Fibroblast of peridontal ligament (primary cell): ENCODE measurements around the gene PTP4A2.

Experiments
- DNase-seq: peaks from one replicate; pipeline ENCODE4 v3.0.0-alpha.2; 2010; ENCODE audit errors: extremely low read depth

Gene PTP4A2

DNA sequence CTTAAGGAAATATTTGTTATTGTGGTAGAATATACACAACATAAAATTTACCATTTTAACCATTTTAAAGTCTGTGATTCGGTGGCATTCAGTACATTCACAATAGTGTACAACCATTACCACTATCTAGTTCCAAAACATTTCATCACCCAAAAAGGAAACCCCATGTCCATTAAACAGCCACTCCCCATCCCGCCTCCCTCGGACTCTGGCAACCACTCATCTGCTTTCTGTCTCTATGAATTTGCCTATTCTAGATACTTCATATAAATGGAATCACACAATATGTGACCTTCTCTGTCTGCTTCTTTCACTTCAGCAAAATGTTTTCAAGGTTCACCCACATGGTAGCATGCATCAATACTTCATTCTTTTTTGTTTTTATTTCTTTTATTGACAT, 51.3 kb downstream of the PTP4A2 start:
- no peak for DNase-seq

- no peak for DNase-seq
Observed at GRCh38 chr1:31885851-31886250, 52.3 kb downstream of the PTP4A2 start.

DNA sequence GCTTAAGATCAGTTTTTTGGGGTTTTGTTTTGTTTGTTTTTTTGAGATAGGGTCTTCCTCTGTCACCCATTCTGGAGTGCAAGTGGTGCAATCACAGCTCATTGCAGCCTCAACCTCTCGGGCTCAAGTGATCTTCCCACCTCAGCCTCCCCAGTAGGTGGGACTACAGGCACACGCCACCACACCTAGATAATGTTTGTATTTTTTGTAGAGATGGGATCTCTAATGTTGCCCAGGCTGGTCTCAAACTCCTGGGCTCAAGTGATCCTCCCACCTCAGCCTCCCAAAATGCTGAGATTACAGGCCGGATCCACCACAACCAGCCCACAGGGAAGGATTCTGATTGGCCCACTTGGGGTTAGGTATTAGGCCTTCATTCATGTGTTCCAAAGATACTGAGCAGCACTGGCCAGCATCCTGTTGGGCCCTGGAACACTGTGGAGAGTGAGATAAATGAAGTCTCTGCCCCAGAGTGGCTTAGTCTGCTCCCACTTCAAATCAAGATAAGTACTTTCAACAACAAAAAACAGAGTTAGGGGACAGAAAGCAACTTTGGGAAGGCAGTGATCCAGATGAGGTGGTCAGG, 54.7 kb downstream of the PTP4A2 start:
- no peak for DNase-seq

DNA sequence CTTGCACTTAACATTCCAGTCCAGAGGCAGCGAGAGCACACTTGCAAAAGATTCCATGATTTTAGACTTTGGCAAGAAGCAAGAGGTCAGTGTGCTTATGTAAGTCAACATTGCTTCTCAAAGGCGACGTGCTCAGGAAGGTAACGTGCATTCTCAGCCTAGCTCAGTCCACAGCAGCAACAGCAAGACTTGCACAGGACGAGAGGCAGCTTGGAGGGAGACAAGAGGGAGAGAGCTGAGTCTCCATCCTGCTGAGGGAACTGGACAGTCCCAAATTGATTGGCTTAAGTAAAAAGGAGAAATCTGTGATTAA, 56.5 kb downstream of the PTP4A2 start:
- DNase-seq = no peak

- DNase-seq = no peak
Observed at GRCh38 chr1:31880957-31881687, 57.0 kb downstream of the PTP4A2 start.

DNA sequence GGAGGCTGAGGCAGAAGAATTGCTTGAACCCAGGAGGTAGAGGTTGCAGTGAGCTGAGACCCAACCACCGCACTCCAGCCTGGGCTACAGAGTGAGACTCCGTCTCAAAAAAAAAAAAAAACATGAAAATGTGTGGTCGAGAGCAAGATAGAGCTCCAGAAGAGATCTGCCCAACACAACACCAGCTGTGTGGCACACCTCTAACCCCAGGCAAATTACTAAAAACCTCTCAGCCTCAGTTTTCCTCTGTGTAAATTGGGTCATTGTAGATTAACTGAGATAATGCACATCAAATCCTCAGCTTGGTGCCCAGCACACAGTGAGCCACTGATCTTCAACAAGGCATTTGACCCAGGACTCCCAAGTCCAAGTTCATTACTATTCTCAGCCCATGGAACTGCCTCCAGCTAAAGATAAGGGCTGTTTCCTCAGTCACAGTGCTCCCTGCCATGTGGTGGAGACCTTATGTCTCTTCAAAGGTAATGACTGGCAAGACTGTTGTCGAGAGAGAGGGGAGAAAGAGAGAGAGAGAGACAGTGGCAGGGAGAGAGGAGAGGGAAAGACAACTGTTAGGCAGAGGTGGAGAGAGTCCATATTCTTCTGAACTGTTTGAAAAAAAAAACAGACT, 58.1 kb downstream of the PTP4A2 start:
- DNase-seq = no peak

GRCh38 chr1:31878058-31878457, 60.1 kb downstream of the PTP4A2 start:
- peak; percentile 27 for DNase-seq

DNA sequence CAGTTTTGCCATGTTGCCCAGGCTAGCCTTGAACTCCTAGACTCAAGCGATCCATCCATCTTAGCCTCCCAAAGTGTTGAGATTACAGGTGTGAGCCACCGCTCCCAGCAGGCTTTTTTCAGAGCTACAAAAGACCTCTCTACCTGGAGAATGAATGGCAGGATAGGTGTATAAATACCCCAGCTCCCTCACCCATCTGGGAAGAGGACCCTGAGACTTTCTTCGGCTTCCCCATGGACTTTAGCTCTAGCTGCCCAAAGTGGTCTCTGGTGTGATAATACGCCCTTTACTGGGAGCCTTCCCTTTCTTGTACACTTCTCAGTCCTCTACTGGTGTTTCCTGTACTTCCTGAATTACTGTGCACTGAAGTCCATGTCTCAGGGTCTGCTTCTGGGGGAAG, 60.6 kb downstream of the PTP4A2 start:
- no peak for DNase-seq

GRCh38 chr1:31875636-31876236, 62.4 kb downstream of the PTP4A2 start:
- DNase-seq = no peak

GRCh38 chr1:31874942-31875341, 63.2 kb downstream of the PTP4A2 start:
- no peak for DNase-seq

DNA sequence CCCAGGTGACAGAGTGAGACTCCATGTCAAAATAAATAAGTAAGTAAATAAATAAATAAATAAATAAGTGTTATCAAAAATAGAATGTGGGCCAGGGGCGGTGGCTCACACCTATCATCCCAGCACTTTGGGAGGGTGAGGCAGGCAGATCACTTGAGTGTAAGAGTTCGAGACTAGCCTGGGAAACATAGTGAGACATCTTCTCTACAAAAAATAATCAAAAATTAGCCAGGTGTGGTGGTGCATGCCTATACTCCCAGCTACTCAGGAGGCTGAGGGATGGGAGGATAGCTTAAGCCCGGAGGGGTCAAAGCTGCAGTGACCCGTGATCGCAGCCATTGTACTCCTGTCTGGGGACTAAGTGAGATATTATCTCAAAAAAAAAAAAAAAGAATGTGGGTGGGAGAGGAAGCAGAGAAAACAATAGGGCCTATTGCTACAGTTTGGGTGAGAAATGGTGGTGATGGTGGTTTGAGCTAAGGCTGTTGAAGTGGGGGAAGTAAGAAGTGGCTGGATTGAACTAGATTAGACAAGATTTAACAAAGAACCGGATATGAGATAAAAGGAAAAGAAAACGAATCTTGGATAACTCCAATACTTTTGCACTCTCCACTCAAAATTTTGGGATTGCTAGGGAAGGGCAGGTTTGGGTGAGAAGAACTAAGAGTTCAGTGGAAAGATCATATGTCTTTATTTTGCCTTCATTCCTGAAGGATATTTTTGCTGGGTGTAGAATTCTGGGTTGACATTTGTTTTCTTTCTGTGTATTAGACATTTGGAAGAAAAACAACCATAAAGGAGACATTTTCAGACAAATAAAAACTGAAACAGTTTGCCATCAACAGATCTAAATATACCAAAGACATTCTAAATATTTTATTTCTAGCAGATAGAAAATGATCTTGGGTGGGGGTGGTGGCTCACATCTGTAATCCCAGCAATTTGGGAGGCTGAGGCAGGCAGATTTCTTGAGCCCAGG, 65.2 kb downstream of the PTP4A2 start:
- no peak for DNase-seq

- no peak for DNase-seq
Observed at GRCh38 chr1:31871703-31872102, 66.5 kb downstream of the PTP4A2 start.

DNA sequence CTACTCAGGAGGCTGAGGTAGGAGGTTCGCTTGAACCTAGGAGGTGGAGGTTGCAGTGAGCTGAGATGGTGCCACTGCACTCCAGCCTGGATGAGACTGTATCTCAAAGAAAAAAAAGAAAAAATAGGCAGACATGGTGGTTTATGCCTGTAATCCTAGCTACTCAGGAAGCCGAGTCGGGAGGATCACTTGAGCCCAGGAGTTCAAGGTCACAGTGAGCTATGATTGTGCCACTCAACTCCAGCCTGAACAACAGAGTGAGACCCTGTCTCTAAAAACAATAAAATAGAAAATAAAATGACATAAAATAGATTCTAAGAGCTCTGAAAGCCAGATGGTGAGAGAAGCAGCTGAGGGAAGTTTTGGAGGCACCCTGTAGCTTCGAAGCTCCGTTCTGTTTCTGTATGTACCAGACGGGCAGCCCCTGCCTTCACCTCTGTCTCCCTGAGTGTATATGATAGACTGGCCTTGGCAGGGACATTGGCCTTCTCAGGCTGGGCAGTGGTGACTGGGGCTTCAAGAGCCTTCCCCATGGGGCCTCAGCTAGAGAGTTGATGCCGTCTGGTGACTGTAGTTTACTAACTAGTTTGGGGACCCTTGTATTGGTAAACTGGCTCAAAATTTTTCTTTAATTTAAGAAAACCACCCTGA, 68.0 kb downstream of the PTP4A2 start:
- no peak for DNase-seq

DNA sequence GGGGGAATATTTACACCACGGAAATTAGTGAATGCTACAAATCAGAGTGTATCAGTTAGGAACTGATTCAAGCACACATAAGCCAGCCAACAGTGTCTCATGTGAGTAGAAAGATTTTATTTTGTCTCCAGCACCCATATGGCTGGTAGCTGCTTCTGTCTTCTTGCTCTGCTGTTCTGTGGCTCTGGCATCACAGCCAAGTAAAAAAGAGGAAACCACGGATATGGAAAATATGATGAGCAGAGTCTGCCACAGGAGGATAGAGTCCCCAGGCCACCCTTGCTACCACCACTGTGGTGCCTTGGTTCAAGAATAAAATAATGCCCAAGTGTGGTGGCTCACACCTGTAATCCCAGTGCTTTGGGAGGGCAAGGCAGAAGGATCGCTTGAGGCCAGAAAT, 68.7 kb downstream of the PTP4A2 start:
- no peak for DNase-seq

DNA sequence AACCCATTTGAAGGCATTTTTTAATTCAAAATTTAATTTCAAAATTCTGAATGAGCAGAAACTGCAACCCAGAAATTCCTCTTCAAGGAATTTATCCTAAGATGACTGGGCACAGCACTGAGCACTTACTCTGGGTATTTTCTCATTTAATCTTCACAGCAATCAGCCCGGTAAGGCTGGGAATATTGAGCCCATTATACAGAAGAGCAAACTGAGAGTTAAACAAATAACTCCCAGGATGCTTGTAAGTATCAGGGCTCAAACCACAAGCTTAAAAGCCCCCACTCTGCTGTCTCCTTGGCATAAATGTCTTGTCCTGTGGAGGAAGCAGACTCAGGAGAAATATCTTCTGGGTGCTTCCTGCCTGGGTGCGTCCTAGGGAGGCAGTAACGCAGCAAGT, 69.3 kb downstream of the PTP4A2 start:
- no peak for DNase-seq

GRCh38 chr1:31867546-31867945, 70.6 kb downstream of the PTP4A2 start:
- no peak for DNase-seq

DNA sequence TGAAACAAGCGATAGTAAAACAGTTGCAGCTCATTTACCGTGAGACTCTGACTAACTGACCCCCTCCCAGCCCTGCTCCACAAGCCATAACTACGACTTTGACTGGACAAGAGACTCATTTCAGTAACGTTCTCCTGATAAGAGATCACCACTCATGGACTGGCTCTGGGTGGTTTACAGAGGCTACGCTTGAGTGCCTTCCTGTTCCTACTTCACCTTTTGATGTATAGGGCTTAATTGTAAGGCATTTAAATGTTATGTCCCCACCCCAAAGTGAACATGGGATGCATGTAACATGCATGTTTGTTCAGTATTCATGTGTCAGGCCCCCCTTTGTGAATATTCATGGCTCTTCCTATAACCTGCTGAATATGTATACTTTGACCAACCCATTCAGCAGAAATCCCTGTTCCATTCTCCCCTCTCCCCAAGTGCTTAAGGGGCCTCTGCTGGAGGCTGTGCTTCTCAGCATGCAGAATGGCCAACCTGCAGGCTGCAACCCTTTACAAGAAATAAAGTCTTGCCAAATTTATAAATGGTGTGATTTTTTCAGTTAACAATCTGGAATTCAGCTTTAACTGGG, 71.6 kb downstream of the PTP4A2 start:
- DNase-seq = no peak

DNA sequence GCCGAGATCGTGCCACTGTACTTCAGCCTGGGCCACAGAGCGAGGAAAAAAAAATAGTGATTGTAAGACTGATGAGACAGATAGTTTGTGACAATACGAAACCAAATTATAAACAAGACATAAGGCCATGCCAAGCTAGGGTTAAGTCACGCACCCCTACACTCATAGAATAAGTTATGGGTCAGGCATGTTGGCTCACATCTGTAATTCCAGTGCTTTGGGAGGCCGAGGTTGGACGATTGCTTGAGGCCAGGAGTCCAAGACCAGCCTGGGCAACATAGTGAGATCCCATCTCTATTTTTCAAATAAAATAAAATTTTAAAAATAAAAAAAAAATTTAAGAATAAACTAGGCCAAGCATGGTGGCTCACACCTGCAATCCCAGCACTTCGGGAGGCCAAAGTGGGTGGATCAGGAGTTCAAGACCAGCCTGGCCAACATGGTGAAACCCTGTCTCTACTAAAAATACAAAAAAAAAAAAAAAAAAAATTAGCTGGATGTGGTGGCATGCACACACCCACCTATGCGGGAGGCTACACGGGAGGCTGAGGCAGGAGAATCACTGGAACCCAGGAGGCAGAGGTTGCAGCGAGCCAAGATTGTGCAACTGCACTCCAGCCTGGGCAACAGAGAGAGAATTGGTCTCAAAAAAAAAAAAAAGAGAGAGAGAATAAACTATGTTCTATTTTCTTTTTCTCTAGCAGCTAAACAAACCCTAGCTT, 72.3 kb downstream of the PTP4A2 start:
- no peak for DNase-seq

DNA sequence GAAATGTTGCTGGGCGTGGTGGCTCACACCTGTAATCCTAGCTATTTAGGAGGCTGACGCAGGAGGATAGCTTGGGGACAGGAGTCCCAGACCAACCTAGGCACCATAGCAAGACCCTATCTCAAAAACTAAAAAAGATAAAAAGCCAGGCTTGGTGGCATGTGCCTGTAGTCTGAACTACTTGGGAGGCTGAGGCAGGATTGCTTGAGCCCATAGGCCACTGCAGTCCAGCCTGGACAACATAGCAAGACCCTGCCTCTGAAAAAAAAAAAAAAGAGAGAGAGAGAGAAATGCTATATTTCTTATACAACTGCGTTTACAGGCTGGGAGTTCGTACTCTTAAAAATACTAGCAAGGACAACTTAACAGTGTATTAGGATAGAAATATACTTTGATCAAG, 76.1 kb downstream of the PTP4A2 start:
- no peak for DNase-seq

DNA sequence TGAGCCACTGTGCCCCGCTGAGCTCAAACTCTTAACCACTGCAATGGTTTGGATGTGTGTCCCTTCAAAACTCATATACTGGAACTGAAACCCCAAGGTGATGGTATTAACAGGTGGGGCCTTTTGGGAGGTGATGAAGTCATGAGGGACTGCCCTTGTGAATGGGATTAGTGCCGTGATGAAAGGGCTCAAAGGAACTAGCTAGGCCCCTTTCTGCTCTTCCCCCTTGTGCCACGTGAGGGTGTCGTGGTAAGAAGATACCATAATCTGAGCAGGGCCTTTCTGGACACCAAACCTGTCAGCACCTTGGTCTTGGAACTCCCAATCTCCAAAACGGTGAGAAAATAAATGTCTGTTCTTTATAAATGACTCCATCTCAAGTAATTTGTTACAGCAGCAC, 76.8 kb downstream of the PTP4A2 start:
- no peak for DNase-seq
